ENCODE data around the gene STAM.

Gene STAM

GRCh38 chr10:17744341-17744861 is 100.5 kb downstream of the STAM start:
- no peak overlapping the region for H3K4me3 Mint-ChIP-seq
- no peak overlapping the region for H3K27ac Mint-ChIP-seq
- no peak for ATAC-seq
- H3K27me3 Mint-ChIP-seq = no peaks in the 10 kb centered on the region
- no peaks in the 10 kb centered on the region for H3K4me1 Mint-ChIP-seq
- H3K9me3 Mint-ChIP-seq = no peaks in the 10 kb centered on the region
- no peaks in the 10 kb centered on the region for H3K36me3 Mint-ChIP-seq

DNA sequence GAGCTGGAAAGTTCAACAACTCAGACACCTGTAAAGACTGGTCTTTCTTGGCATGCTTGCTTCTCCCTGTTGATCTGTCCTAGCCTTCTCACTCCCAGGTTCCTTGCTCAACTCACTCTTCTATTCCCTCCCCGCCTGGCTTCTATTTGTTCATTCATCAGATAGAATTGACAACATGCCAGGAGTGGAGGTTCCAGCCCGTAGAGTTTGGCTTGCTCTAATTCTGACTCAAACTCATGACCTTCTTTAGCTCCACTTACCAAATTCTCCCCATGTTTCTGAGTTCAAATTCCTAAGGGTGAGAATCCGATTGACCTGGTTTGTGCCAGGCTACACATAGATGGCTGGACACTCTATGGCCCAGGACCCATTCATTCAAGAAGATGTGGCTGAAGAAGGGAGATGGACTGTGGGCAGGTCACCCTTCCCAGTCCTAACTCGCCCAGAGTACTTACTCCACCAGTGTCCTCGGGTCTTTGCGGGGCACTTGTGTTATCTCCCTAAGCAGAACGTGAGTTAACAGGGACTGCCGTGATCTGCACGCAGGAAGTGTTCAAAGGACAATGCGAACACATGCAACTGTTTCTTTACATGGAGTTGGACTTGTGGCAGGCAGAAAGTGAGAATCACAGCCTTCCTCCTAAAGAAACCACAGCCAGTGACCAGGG is 104.1 kb downstream of the STAM start:
- H3K9me3 Mint-ChIP-seq = no peaks in the 10 kb centered on the region
- no peak overlapping the region for H3K4me3 Mint-ChIP-seq
- no peaks in the 10 kb centered on the region for H3K27me3 Mint-ChIP-seq
- no peaks in the 10 kb centered on the region for H3K4me1 Mint-ChIP-seq
- no peak overlapping the region for H3K27ac Mint-ChIP-seq
- no peaks in the 10 kb centered on the region for H3K36me3 Mint-ChIP-seq
- no peak for ATAC-seq

DNA sequence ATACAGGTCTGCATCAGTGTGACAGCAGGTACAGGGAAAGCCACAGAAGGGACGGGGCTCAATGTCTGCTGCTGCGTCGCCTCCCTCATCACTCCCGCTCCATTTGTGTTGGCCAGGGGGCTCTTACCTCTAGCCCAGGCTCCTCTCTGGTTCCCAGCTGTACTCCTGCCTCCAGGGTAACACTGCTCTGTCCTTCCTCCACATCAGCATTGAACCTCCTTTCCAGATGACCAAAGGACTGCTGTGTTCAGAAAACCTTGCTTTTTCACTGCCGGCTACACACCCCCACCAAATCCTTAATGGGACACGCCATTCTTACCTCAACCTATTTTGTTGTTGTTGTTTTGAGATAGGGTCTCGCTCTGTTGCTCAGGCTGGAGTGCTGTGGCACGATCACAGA is 105.9 kb downstream of the STAM start:
- Mint-ChIP-seq H3K27me3 (no peaks in the 10 kb centered on the region), H3K27ac (no peak overlapping the region), H3K9me3 (no peaks in the 10 kb centered on the region), H3K36me3 (no peaks in the 10 kb centered on the region), H3K4me3 (no peak overlapping the region), H3K4me1 (no peaks in the 10 kb centered on the region)
- no peak for ATAC-seq

DNA sequence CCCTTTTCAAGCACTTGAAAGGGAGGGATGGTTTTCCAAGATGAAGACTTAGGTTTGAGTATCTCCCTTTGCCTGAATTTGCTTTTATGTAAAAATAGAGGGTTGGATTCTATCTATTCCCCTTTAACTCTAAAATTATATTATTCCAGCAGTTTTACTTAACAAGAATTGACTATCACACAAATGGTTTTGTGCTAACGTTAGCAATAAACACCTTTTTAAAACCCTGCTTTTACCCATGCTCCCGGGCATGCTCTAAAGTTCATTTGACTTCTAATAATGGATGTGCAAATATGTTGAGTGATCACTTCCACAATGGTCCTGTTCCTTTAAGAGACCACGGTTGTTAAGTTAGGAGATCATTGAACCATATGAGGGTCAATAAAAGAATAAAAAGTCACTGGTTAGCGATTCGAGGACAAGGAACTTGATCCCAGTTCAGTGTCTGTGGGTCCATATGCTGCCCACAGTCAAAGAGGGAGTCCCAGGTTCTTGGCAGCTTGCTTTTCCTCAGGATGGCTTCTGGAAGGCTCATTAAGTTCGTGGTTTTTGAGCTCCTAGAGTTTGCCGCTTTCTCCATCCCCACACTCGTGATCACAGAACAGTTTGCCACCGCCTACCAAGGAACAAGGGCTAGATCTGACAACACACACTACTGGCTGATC is 108.0 kb downstream of the STAM start, which contains the start of gene TMEM236:
TSS of gene TMEM236 (plus strand) at position 421 of the 665 bp plus-strand sequence. CDS start at position 516, 95 bp downstream.
- Mint-ChIP-seq H3K27me3 (no peaks in the 10 kb centered on the region), H3K36me3 (no peaks in the 10 kb centered on the region), H3K4me3 (no peak within 1 kb of the TSS), H3K4me1 (no peaks in the 10 kb centered on the region), H3K9me3 (no peaks in the 10 kb centered on the region), H3K27ac (no peak within 1 kb of the TSS)
- ATAC-seq = no peak

- Mint-ChIP-seq H3K27me3 (no peaks in the 10 kb centered on the region), H3K36me3 (no peaks in the 10 kb centered on the region), H3K4me1 (no peaks in the 10 kb centered on the region), H3K27ac (no peak overlapping the region), H3K4me3 (no peak overlapping the region), H3K9me3 (peaks cover 2% of the 10 kb centered on the region)
- peak; percentile 70 for ATAC-seq
These were observed 112.7 kb downstream of the STAM start for GRCh38 chr10:17756557-17757217.

DNA sequence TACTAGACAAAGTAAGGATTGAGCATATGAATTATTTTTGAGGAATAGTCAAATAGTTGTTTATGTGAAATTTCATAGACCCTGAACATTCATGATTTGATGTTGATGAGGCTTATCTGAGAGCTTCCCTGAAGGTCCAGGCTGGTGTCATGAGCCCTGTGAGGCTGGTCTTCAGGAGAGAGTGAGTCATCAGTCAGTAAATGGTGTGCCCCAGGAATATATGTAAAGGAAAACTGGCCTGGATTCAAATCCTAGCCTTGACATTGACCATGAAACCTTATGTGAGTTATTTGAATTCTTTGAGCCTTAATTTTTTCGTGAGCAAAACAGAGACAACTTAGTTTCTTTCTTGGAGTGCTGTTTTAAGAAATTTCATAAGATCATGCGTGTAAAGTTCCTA is 114.2 kb downstream of the STAM start:
- no peak for ATAC-seq
- peaks cover 2% of the 10 kb centered on the region for H3K9me3 Mint-ChIP-seq
- H3K36me3 Mint-ChIP-seq = no peaks in the 10 kb centered on the region
- H3K27me3 Mint-ChIP-seq = no peaks in the 10 kb centered on the region
- H3K27ac Mint-ChIP-seq = no peak overlapping the region
- H3K4me1 Mint-ChIP-seq = no peaks in the 10 kb centered on the region
- no peak overlapping the region for H3K4me3 Mint-ChIP-seq

DNA sequence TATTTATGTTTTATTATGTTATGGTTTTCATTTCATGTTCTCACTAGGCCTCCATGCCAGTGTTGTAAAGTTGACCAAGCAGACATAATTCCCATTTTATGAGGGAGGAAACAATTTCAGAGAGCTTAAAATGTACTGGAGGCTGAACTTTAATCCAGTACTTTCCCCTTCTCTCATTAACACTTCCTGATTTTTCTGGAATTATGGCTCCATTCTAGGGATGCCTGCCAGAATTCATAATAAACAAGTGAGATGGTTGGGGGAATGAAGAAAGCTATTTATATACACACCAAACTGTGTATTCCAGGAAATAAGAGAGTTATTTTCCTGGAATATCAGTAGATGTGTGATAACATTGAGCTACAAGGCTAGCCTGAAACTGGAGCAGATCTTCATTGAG is 114.9 kb downstream of the STAM start:
- no peaks in the 10 kb centered on the region for H3K4me1 Mint-ChIP-seq
- no peaks in the 10 kb centered on the region for H3K36me3 Mint-ChIP-seq
- H3K27ac Mint-ChIP-seq = no peak overlapping the region

GRCh38 chr10:17764142-17764541 is 120.2 kb downstream of the STAM start:
- no peak for ATAC-seq
- Mint-ChIP-seq H3K4me1 (no peaks in the 10 kb centered on the region), H3K9me3 (peaks cover 10% of the 10 kb centered on the region), H3K36me3 (no peaks in the 10 kb centered on the region), H3K27me3 (no peaks in the 10 kb centered on the region), H3K4me3 (no peak overlapping the region), H3K27ac (no peak overlapping the region)

More for the DNA sequence above, 114.9 kb downstream of the STAM start:
- no peak for ATAC-seq
- H3K27me3 Mint-ChIP-seq = no peaks in the 10 kb centered on the region
- peaks cover 2% of the 10 kb centered on the region for H3K9me3 Mint-ChIP-seq
- H3K4me3 Mint-ChIP-seq = no peak overlapping the region

DNA sequence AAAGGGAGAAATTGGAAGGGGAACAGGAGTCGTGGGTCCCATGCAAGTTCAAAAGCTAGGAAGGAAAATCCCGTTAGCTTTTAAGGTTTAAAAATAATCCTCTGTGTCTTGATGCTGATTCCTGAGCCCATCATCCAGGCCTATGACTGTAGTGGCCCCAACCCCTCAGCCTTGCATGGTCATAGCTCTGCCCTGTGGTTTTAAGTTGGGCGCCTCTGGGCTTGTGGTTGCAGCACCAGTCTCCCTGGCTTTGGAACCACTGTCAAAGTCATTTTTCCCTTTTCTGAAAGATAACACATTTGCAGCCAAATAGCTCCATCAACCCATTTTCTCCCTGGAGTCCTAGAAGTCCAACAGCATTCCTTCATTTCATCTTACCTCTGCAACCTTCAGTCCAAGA is 121.7 kb downstream of the STAM start:
- ATAC-seq = no peak
- no peaks in the 10 kb centered on the region for H3K27me3 Mint-ChIP-seq

More for the DNA sequence above, 121.7 kb downstream of the STAM start:
- H3K9me3 Mint-ChIP-seq = peaks cover 10% of the 10 kb centered on the region
- H3K36me3 Mint-ChIP-seq = no peaks in the 10 kb centered on the region
- no peak overlapping the region for H3K4me3 Mint-ChIP-seq
- no peaks in the 10 kb centered on the region for H3K4me1 Mint-ChIP-seq
- no peak overlapping the region for H3K27ac Mint-ChIP-seq

Measured in stimulated activated memory B cell treated with anti-CD40 and anti-IgM and Interleukin-4, amounts not matched to agents 10 μg/mL and 1 μg/mL and 100 μg/mL, for 72 hours (primary cell).